Erythroblast (primary cell): ENCODE results near the gene DRD4.

Experiments used
- GATA1 ChIP-seq: IDR thresholded peaks from 2 replicates; pipeline ENCODE4 v1.6.1; 2011; ENCODE audit warnings: low read depth, mild to moderate bottlenecking, control low read depth, low read length, moderate library complexity
- POLR2A ChIP-seq: IDR thresholded peaks from 2 replicates; pipeline ENCODE4 v1.6.1; 2011; ENCODE audit warnings: mild to moderate bottlenecking, low read length

- no peak for TF ChIP-seq POLR2A
- no peak for TF ChIP-seq GATA1
Observed at GRCh38 chr11:590997-591396, 46.1 kb upstream of the DRD4 start.
